Measurements from ENCODE around the gene PROSER1.

DNA sequence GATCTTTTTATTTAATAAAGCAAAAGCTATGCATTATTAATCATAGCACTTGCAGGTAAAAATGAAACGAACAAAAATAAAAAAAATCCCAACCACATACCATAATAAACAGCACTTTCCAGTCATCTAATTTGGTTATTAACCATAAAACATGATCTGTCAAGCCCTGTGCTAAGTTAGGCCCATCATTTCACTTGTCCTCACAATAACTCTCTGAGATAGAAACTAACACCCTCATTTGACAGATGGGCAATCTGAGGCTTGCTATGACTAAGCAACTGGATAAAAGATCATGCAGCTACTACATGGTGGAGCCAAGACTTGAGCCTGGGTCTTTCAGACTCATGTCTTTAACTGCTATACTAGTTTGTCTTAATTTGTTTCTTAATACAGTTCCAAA, 21.8 kb downstream of the PROSER1 start:
- TF ChIP-seq CTCF (IDR thresholded peaks at IDR 0.05) (no peak), POLR2A (IDR thresholded peaks at IDR 0.05) (no peak)

Data from thyroid gland (tissue), 4 donors.